22Rv1 (cell line): Measurements from ENCODE around the gene USP28.

Experiments
- ZFX ChIP-seq: fragments of 450-650 bp; IDR thresholded peaks from 2 replicates; pipeline ENCODE4 v1.6.1; 2017; ENCODE audit warnings: antibody characterized with exemption, borderline replicate concordance
- TF ChIP-seq, protein P1 (sequence below): fragments of 450-650 bp; IDR thresholded peaks from 2 replicates; pipeline ENCODE4 v1.5.1; 2017; ENCODE audit warnings: mild to moderate bottlenecking

DNA sequence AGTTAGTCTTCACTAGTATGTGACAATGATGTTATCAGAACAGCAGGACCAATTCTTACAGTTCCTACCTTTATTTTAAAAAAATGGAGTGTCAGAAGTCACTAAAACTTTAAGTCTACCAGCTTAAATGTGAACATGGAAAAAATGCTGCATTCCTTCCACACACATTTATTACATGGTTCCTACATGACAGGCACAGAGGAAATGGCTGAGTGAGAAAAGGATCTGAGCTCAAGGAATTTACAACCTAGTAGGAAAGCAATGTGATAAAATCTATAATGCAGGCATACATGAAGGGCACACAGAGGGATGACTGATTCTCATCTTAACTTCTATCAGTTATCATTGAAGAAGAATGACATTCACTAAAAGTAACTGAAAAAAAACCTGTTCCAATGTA is 72.8 kb downstream of the USP28 start:
- TF ChIP-seq, protein P1, sequence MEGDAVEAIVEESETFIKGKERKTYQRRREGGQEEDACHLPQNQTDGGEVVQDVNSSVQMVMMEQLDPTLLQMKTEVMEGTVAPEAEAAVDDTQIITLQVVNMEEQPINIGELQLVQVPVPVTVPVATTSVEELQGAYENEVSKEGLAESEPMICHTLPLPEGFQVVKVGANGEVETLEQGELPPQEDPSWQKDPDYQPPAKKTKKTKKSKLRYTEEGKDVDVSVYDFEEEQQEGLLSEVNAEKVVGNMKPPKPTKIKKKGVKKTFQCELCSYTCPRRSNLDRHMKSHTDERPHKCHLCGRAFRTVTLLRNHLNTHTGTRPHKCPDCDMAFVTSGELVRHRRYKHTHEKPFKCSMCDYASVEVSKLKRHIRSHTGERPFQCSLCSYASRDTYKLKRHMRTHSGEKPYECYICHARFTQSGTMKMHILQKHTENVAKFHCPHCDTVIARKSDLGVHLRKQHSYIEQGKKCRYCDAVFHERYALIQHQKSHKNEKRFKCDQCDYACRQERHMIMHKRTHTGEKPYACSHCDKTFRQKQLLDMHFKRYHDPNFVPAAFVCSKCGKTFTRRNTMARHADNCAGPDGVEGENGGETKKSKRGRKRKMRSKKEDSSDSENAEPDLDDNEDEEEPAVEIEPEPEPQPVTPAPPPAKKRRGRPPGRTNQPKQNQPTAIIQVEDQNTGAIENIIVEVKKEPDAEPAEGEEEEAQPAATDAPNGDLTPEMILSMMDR = no peak
- no peak for TF ChIP-seq ZFX
